Gastrocnemius medialis (tissue), 4 donors: ENCODE data around the gene ZCCHC14.

Experiments
- CTCF ChIP-seq, 5 experiments: fragments of 450-650 bp in 3 of 5; fragments of 200-600 bp in 2 of 5; sonication (generic) in 2 of 5; IDR thresholded peaks in 4 of 5; conservative IDR thresholded peaks in 1 of 5; 1 replicate in 4 of 5; 2 replicates in 1 of 5; pipeline ENCODE4 v1.5.1; 2016 to 2019; ENCODE audit warnings: antibody characterized with exemption in 5 of 5, mild to moderate bottlenecking in 3 of 5, moderate library complexity in 3 of 5
- POLR2A ChIP-seq, 2 donors: fragments of 450-650 bp; IDR thresholded peaks; one replicate each; pipeline ENCODE4 v1.6.1; 2017; ENCODE audit warnings: antibody characterized with exemption in 2 of 2, mild to moderate bottlenecking in 2 of 2, moderate library complexity in 2 of 2

- TF ChIP-seq POLR2A (IDR thresholded peaks at IDR 0.05) (peak in 1 of 2 donors; percentile 18), CTCF (IDR thresholded peaks at IDR 0.05 in 4 of 5, conservative IDR thresholded peaks at IDR 0.05 in 1 of 5) (no peak)
Observed at GRCh38 chr16:87407511-87408112, 85.2 kb downstream of the ZCCHC14 start.
